B cell (primary cell): ENCODE measurements around the gene CCDC136.

Experiments
- EZH2 ChIP-seq: IDR thresholded peaks from 2 replicates; pipeline ENCODE4 v1.6.1; 2012; ENCODE audit warnings: borderline replicate concordance, low read depth, mild to moderate bottlenecking, moderate library complexity, low read length; ENCODE audit not compliant: insufficient read depth, poor library complexity, severe bottlenecking
- TF ChIP-seq, protein P1 (sequence below): fragments of 200-600 bp; IDR thresholded peaks from one replicate; pipeline ENCODE4 v1.8.0; 2022; ENCODE audit warnings: antibody characterized with exemption, mild to moderate bottlenecking

DNA sequence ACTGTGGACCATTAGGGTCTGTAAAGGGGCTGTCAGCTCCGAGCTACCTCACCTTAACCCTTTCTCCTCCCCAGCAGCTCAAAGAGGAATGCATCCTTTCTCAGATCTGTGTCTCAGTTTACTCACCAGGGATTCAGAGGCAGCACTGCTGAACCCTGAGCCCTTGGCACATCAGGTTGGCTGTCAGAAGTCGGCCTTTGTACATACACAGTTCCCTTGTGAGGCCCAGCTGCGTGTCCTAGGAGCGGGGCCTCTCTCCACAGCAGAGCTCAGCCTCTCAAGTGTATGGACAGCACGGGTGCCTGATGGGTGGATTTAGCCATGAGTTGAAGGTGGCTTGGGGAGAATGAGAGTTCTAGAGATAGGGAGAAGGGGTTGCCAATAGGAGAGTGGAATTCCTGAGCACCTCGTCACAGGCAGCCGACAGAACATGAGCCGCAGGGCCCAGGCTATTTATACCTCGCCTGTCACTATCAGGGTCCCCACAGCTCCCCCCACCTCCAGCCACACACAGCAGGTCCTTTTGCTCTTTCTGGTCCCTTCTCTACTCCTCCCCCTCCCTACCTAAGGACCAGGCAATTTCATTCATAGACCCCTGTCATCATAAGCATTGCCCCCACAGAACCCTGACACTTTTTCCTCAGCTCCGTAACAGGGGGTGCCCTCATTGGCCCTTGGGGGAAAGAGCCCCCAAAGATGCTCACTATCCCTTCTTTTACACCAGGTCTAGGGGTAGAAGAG lies 36.4 kb downstream of the CCDC136 start:
- TF ChIP-seq, protein P1, sequence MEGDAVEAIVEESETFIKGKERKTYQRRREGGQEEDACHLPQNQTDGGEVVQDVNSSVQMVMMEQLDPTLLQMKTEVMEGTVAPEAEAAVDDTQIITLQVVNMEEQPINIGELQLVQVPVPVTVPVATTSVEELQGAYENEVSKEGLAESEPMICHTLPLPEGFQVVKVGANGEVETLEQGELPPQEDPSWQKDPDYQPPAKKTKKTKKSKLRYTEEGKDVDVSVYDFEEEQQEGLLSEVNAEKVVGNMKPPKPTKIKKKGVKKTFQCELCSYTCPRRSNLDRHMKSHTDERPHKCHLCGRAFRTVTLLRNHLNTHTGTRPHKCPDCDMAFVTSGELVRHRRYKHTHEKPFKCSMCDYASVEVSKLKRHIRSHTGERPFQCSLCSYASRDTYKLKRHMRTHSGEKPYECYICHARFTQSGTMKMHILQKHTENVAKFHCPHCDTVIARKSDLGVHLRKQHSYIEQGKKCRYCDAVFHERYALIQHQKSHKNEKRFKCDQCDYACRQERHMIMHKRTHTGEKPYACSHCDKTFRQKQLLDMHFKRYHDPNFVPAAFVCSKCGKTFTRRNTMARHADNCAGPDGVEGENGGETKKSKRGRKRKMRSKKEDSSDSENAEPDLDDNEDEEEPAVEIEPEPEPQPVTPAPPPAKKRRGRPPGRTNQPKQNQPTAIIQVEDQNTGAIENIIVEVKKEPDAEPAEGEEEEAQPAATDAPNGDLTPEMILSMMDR, result no peak
- TF ChIP-seq EZH2, result no peak
